GM21619 (cell line): ENCODE data around the gene TDRD3.
"Not testable (repeated sequence)": the region's sequence is repeated elsewhere in the genome, so short reads cannot be mapped to it uniquely, and the experiment has no call there.

Experiments used
- ATAC-seq: cut with Tn5 transposase; IDR thresholded peaks from one replicate; pipeline ENCODE4 v1.9.1; 2021; ENCODE audit not compliant: unreplicated experiment

TDRD3 gene

GRCh38 chr13:60398379-60398891 is 1.4 kb downstream of the TDRD3 start:
- no peak for ATAC-seq

- ATAC-seq = no peak
Observed at GRCh38 chr13:60398907-60399589, 2.0 kb downstream of the TDRD3 start.

- ATAC-seq = no peak
Observed at GRCh38 chr13:60402022-60402421, 5.0 kb downstream of the TDRD3 start.

GRCh38 chr13:60407095-60407494 is 10.1 kb downstream of the TDRD3 start:
- ATAC-seq = no peak

GRCh38 chr13:60407852-60408251 is 10.8 kb downstream of the TDRD3 start:
- ATAC-seq = not testable (repeated sequence)

GRCh38 chr13:60409574-60410292 is 12.7 kb downstream of the TDRD3 start:
- not testable (repeated sequence) for ATAC-seq

- ATAC-seq = no peak
Observed at GRCh38 chr13:60410299-60410698, 13.3 kb downstream of the TDRD3 start.

GRCh38 chr13:60411464-60411863 is 14.4 kb downstream of the TDRD3 start:
- no peak for ATAC-seq

GRCh38 chr13:60411983-60412382 is 15.0 kb downstream of the TDRD3 start:
- no peak for ATAC-seq

- ATAC-seq = no peak
Observed at GRCh38 chr13:60412909-60413616, 16.0 kb downstream of the TDRD3 start.

- no peak for ATAC-seq
Observed at GRCh38 chr13:60414177-60414576, 17.2 kb downstream of the TDRD3 start.

- peak; percentile 45 for ATAC-seq
Observed at GRCh38 chr13:60417734-60418133, 20.7 kb downstream of the TDRD3 start.

- no peak for ATAC-seq
Observed at GRCh38 chr13:60418954-60419353, 21.9 kb downstream of the TDRD3 start.

GRCh38 chr13:60425332-60425731 is 28.3 kb downstream of the TDRD3 start:
- ATAC-seq = no peak

- ATAC-seq = no peak
Observed at GRCh38 chr13:60426075-60426474, 29.1 kb downstream of the TDRD3 start.

- peak; percentile 57 for ATAC-seq
Observed at GRCh38 chr13:60427285-60427684, 30.3 kb downstream of the TDRD3 start.

- ATAC-seq = peak; percentile 72
Observed at GRCh38 chr13:60431108-60431700, 34.2 kb downstream of the TDRD3 start.

GRCh38 chr13:60433505-60433904 is 36.5 kb downstream of the TDRD3 start:
- no peak for ATAC-seq

GRCh38 chr13:60435762-60436374 is 38.8 kb downstream of the TDRD3 start:
- ATAC-seq = peak; percentile 44

- no peak for ATAC-seq
Observed at GRCh38 chr13:60439201-60439600, 42.2 kb downstream of the TDRD3 start.

GRCh38 chr13:60441761-60442160 is 44.7 kb downstream of the TDRD3 start:
- no peak for ATAC-seq
